HTERT RPE-1 (cell line): ENCODE measurements around the gene MMP11.
"Not testable (repeated sequence)": the region's sequence is repeated elsewhere in the genome, so short reads cannot be mapped to it uniquely, and the experiment has no call there.

Source experiments
- in situ Hi-C: fragments of 300-500 bp; cut with MboI; formaldehyde crosslinking; loops from 4 replicates; pipeline ENCODE4 v1.14.3; 2020; ENCODE audit warnings: low sequenced_read_pairs

The MMP11 gene

GRCh38 chr22:23772649-23773473 lies at the start of gene MMP11:
Gene MMP11 (plus strand): TSS chr22:23772849. CDS start chr22:23772871, 22 bp downstream.
- in situ Hi-C loops: no loop called here

- in situ Hi-C loops: not testable (repeated sequence)
Observed at GRCh38 chr22:23728108-23728507, 44.5 kb upstream of the MMP11 start.

GRCh38 chr22:23737696-23738095 lies 35.0 kb upstream of the MMP11 start:
- in situ Hi-C loops: no loop called here

GRCh38 chr22:23742505-23743264 lies 30.0 kb upstream of the MMP11 start:
- in situ Hi-C loops: no loop called here

GRCh38 chr22:23743303-23743705 lies 29.3 kb upstream of the MMP11 start:
- in situ Hi-C loops: no loop called here

GRCh38 chr22:23744001-23744400 lies 28.6 kb upstream of the MMP11 start:
- in situ Hi-C loops: no loop called here

GRCh38 chr22:23744485-23744884 lies 28.2 kb upstream of the MMP11 start:
- in situ Hi-C loops: no loop called here

- in situ Hi-C loops: no loop called here
Observed at GRCh38 chr22:23745791-23746190, 26.9 kb upstream of the MMP11 start.

- in situ Hi-C loops: no loop called here
Observed at GRCh38 chr22:23749841-23750301, 22.8 kb upstream of the MMP11 start.

- in situ Hi-C loops: no loop called here
Observed at GRCh38 chr22:23750367-23750713, 22.3 kb upstream of the MMP11 start.

- in situ Hi-C loops: no loop called here
Observed at GRCh38 chr22:23750714-23751440, 21.8 kb upstream of the MMP11 start, which contains the start of gene ZNF70. Gene ZNF70 (minus strand): TSS chr22:23751112. CDS start chr22:23745140, 5,972 bp downstream.

GRCh38 chr22:23751441-23751996 lies 21.1 kb upstream of the MMP11 start:
- in situ Hi-C loops: no loop called here

GRCh38 chr22:23752090-23752691 lies 20.5 kb upstream of the MMP11 start:
- in situ Hi-C loops: no loop called here

GRCh38 chr22:23752750-23753149 lies 19.9 kb upstream of the MMP11 start:
- in situ Hi-C loops: no loop called here

- in situ Hi-C loops: no loop called here
Observed at GRCh38 chr22:23753385-23753784, 19.3 kb upstream of the MMP11 start.

- in situ Hi-C loops: no loop called here
Observed at GRCh38 chr22:23754220-23754919, 18.3 kb upstream of the MMP11 start, which contains the start of gene VPREB3. Gene VPREB3 (minus strand): TSS chr22:23754425. CDS start chr22:23754363, 62 bp downstream.

GRCh38 chr22:23754980-23755636 lies 17.5 kb upstream of the MMP11 start:
- in situ Hi-C loops: no loop called here

- in situ Hi-C loops: no loop called here
Observed at GRCh38 chr22:23755711-23756110, 16.9 kb upstream of the MMP11 start.

GRCh38 chr22:23756891-23757290 lies 15.8 kb upstream of the MMP11 start:
- in situ Hi-C loops: no loop called here
